PFSK-1 (cell line): Measurements from ENCODE around the gene NAV2.

Source experiments
- FOXP2 ChIP-seq: optimal IDR thresholded peaks from 2 replicates; pipeline ENCODE3; 2011; ENCODE audit warnings: borderline replicate concordance, control low read depth, inconsistent platforms; ENCODE audit not compliant: insufficient read depth; ENCODE audit errors: extremely low read length, extremely low read depth
- POLR2AphosphoS5 ChIP-seq: IDR thresholded peaks from 2 replicates; pipeline ENCODE4 v1.6.1; 2012; ENCODE audit warnings: low read depth, mild to moderate bottlenecking, control low read depth, low read length, moderate library complexity
- REST ChIP-seq, 2 experiments: IDR thresholded peaks; 2 replicates each; pipeline versions ENCODE4 v1.6.1 to v1.8.0; 2011 to 2012; ENCODE audit warnings: low read depth in 2 of 2, low read length in 2 of 2, control low read depth in 1 of 2, inconsistent platforms in 1 of 2, mild to moderate bottlenecking in 1 of 2, moderate library complexity in 1 of 2; ENCODE audit not compliant: insufficient read depth in 1 of 2
- SIN3A ChIP-seq: IDR thresholded peaks from 2 replicates; pipeline ENCODE4 v1.6.1; 2012; ENCODE audit warnings: mild to moderate bottlenecking, low read length, moderate library complexity, borderline replicate concordance; ENCODE audit not compliant: insufficient read depth
- TAF1 ChIP-seq: IDR thresholded peaks from 2 replicates; pipeline ENCODE4 v1.6.1; 2012; ENCODE audit warnings: low read length, control low read depth, borderline replicate concordance; ENCODE audit not compliant: insufficient read depth

The NAV2 gene

GRCh38 chr11:19957294-19957943, 244.8 kb downstream of the NAV2 start:
- TF ChIP-seq POLR2AphosphoS5 (no peak), SIN3A (no peak), FOXP2 (no peak), REST (IDR thresholded peaks at IDR 0.05; ENCODE audit: insufficient read depth in 1 of 2, low read depth in 2 of 2, low read length in 2 of 2) (no peak), TAF1 (no peak)

GRCh38 chr11:19958204-19958603, 245.6 kb downstream of the NAV2 start:
- TF ChIP-seq FOXP2 (no peak), REST (IDR thresholded peaks at IDR 0.05; ENCODE audit: insufficient read depth in 1 of 2, low read depth in 2 of 2, low read length in 2 of 2) (no peak), TAF1 (no peak), POLR2AphosphoS5 (no peak), SIN3A (no peak)

GRCh38 chr11:19959210-19959609, 246.6 kb downstream of the NAV2 start:
- TF ChIP-seq POLR2AphosphoS5 (no peak), REST (IDR thresholded peaks at IDR 0.05; ENCODE audit: insufficient read depth in 1 of 2, low read depth in 2 of 2, low read length in 2 of 2) (no peak), FOXP2 (no peak), SIN3A (no peak), TAF1 (no peak)

- TF ChIP-seq TAF1 (no peak), SIN3A (no peak), POLR2AphosphoS5 (no peak), REST (IDR thresholded peaks at IDR 0.05; ENCODE audit: insufficient read depth in 1 of 2, low read depth in 2 of 2, low read length in 2 of 2) (no peak), FOXP2 (no peak)
Measured at GRCh38 chr11:19959648-19960059, 247.0 kb downstream of the NAV2 start.

GRCh38 chr11:19961225-19961624, 248.6 kb downstream of the NAV2 start:
- no peak for TF ChIP-seq REST (IDR thresholded peaks at IDR 0.05; ENCODE audit: insufficient read depth in 1 of 2, low read depth in 2 of 2, low read length in 2 of 2)
- no peak for TF ChIP-seq POLR2AphosphoS5
- TF ChIP-seq FOXP2, result no peak
- TF ChIP-seq SIN3A, result no peak
- TF ChIP-seq TAF1, result no peak
